T-helper 1 cell treated with Interleukin-12 subunit alpha and Interleukin-12 subunit beta and Interleukin-4 antibody, amounts not matched to agents 30 μg/mL and 1 μg/mL, for 36 hours (primary cell): ENCODE measurements around the gene GARNL3.

Source experiments
- H3K27ac Mint-ChIP-seq: one replicate; pipeline ENCODE4 v1.8.0; 2021; ENCODE audit warnings: mild to moderate bottlenecking, mixed read lengths
- H3K27me3 Mint-ChIP-seq: one replicate; pipeline ENCODE4 v1.8.0; 2021; ENCODE audit warnings: low read depth, mixed read lengths
- H3K36me3 Mint-ChIP-seq: one replicate; pipeline ENCODE4 v1.8.0; 2021; ENCODE audit warnings: low read depth, mixed read lengths
- H3K4me1 Mint-ChIP-seq: one replicate; pipeline ENCODE4 v1.8.0; 2021; ENCODE audit warnings: low read depth, mixed read lengths
- H3K4me3 Mint-ChIP-seq: one replicate; pipeline ENCODE4 v1.8.0; 2021; ENCODE audit warnings: mild to moderate bottlenecking, moderate library complexity, mixed read lengths
- H3K9me3 Mint-ChIP-seq: one replicate; pipeline ENCODE4 v1.8.0; 2021; ENCODE audit warnings: mixed read lengths

Gene GARNL3

GRCh38 chr9:127323393-127323792 lies 58.8 kb downstream of the GARNL3 start:
- Mint-ChIP-seq H3K4me1 (no peaks in the 10 kb centered on the region), H3K27ac (no peak overlapping the region), H3K9me3 (no peaks in the 10 kb centered on the region), H3K27me3 (peaks cover 43% of the 10 kb centered on the region), H3K4me3 (no peak overlapping the region), H3K36me3 (no peaks in the 10 kb centered on the region)

- Mint-ChIP-seq H3K9me3 (no peaks in the 10 kb centered on the region), H3K4me3 (no peak overlapping the region)
Measured at GRCh38 chr9:127330501-127330900, 65.9 kb downstream of the GARNL3 start.

GRCh38 chr9:127333221-127334064 lies 68.9 kb downstream of the GARNL3 start:
- H3K36me3 Mint-ChIP-seq, result no peaks in the 10 kb centered on the region
- H3K27me3 Mint-ChIP-seq, result peaks cover 15% of the 10 kb centered on the region
- no peaks in the 10 kb centered on the region for H3K4me1 Mint-ChIP-seq
- H3K9me3 Mint-ChIP-seq, result no peaks in the 10 kb centered on the region
- no peak overlapping the region for H3K4me3 Mint-ChIP-seq
- H3K27ac Mint-ChIP-seq, result no peak overlapping the region

More at GRCh38 chr9:127330501-127330900, 65.9 kb downstream of the GARNL3 start:
- H3K4me1 Mint-ChIP-seq, result no peaks in the 10 kb centered on the region
- H3K27me3 Mint-ChIP-seq, result peaks cover 22% of the 10 kb centered on the region
- no peak overlapping the region for H3K27ac Mint-ChIP-seq
- H3K36me3 Mint-ChIP-seq, result no peaks in the 10 kb centered on the region

GRCh38 chr9:127334725-127335124 lies 70.2 kb downstream of the GARNL3 start:
- H3K4me1 Mint-ChIP-seq, result no peaks in the 10 kb centered on the region

GRCh38 chr9:127336086-127336485 lies 71.5 kb downstream of the GARNL3 start:
- H3K9me3 Mint-ChIP-seq, result no peaks in the 10 kb centered on the region
- no peaks in the 10 kb centered on the region for H3K4me1 Mint-ChIP-seq
- no peak overlapping the region for H3K27ac Mint-ChIP-seq
- no peak overlapping the region for H3K4me3 Mint-ChIP-seq
- peaks cover 12% of the 10 kb centered on the region for H3K27me3 Mint-ChIP-seq
- H3K36me3 Mint-ChIP-seq, result no peaks in the 10 kb centered on the region

More at GRCh38 chr9:127334725-127335124, 70.2 kb downstream of the GARNL3 start:
- H3K4me3 Mint-ChIP-seq, result no peak overlapping the region
- no peaks in the 10 kb centered on the region for H3K36me3 Mint-ChIP-seq
- no peaks in the 10 kb centered on the region for H3K9me3 Mint-ChIP-seq
- no peak overlapping the region for H3K27ac Mint-ChIP-seq
- H3K27me3 Mint-ChIP-seq, result peaks cover 12% of the 10 kb centered on the region

GRCh38 chr9:127336506-127337352 lies 72.2 kb downstream of the GARNL3 start:
- Mint-ChIP-seq H3K9me3 (no peaks in the 10 kb centered on the region), H3K27me3 (peaks cover 11% of the 10 kb centered on the region), H3K27ac (no peak overlapping the region), H3K4me1 (no peaks in the 10 kb centered on the region), H3K4me3 (no peak overlapping the region), H3K36me3 (no peaks in the 10 kb centered on the region)

- no peak overlapping the region for H3K4me3 Mint-ChIP-seq
- H3K27me3 Mint-ChIP-seq, result peaks cover 12% of the 10 kb centered on the region
- H3K4me1 Mint-ChIP-seq, result no peaks in the 10 kb centered on the region
- no peaks in the 10 kb centered on the region for H3K9me3 Mint-ChIP-seq
- H3K36me3 Mint-ChIP-seq, result no peaks in the 10 kb centered on the region
- H3K27ac Mint-ChIP-seq, result no peak overlapping the region
Measured at GRCh38 chr9:127340721-127341120, 76.1 kb downstream of the GARNL3 start.

GRCh38 chr9:127341152-127341551 lies 76.6 kb downstream of the GARNL3 start:
- no peaks in the 10 kb centered on the region for H3K36me3 Mint-ChIP-seq
- H3K27ac Mint-ChIP-seq, result no peak overlapping the region
- peaks cover 12% of the 10 kb centered on the region for H3K27me3 Mint-ChIP-seq

GRCh38 chr9:127344368-127345000 lies 79.9 kb downstream of the GARNL3 start:
- no peaks in the 10 kb centered on the region for H3K4me1 Mint-ChIP-seq

More at GRCh38 chr9:127341152-127341551, 76.6 kb downstream of the GARNL3 start:
- H3K9me3 Mint-ChIP-seq, result no peaks in the 10 kb centered on the region
- H3K4me3 Mint-ChIP-seq, result no peak overlapping the region
- no peaks in the 10 kb centered on the region for H3K4me1 Mint-ChIP-seq

GRCh38 chr9:127345566-127345965 lies 81.0 kb downstream of the GARNL3 start:
- no peaks in the 10 kb centered on the region for H3K9me3 Mint-ChIP-seq
- H3K4me1 Mint-ChIP-seq, result no peaks in the 10 kb centered on the region
- H3K4me3 Mint-ChIP-seq, result no peak overlapping the region
- H3K27ac Mint-ChIP-seq, result no peak overlapping the region
- H3K27me3 Mint-ChIP-seq, result peaks cover 18% of the 10 kb centered on the region
- no peaks in the 10 kb centered on the region for H3K36me3 Mint-ChIP-seq

More at GRCh38 chr9:127344368-127345000, 79.9 kb downstream of the GARNL3 start:
- Mint-ChIP-seq H3K9me3 (no peaks in the 10 kb centered on the region), H3K27ac (no peak overlapping the region), H3K27me3 (peaks cover 15% of the 10 kb centered on the region), H3K36me3 (no peaks in the 10 kb centered on the region), H3K4me3 (no peak overlapping the region)

- no peaks in the 10 kb centered on the region for H3K36me3 Mint-ChIP-seq
- no peak overlapping the region for H3K4me3 Mint-ChIP-seq
- H3K4me1 Mint-ChIP-seq, result no peaks in the 10 kb centered on the region
- H3K27me3 Mint-ChIP-seq, result peaks cover 18% of the 10 kb centered on the region
- H3K9me3 Mint-ChIP-seq, result no peaks in the 10 kb centered on the region
- H3K27ac Mint-ChIP-seq, result no peak overlapping the region
Measured at GRCh38 chr9:127346584-127346983, 82.0 kb downstream of the GARNL3 start.

GRCh38 chr9:127347831-127348776 lies 83.5 kb downstream of the GARNL3 start:
- peaks cover 30% of the 10 kb centered on the region for H3K27me3 Mint-ChIP-seq
- no peaks in the 10 kb centered on the region for H3K36me3 Mint-ChIP-seq
- H3K9me3 Mint-ChIP-seq, result no peaks in the 10 kb centered on the region
- H3K27ac Mint-ChIP-seq, result no peak overlapping the region
- no peaks in the 10 kb centered on the region for H3K4me1 Mint-ChIP-seq
- no peak overlapping the region for H3K4me3 Mint-ChIP-seq

- Mint-ChIP-seq H3K4me3 (no peak overlapping the region), H3K4me1 (no peaks in the 10 kb centered on the region), H3K36me3 (no peaks in the 10 kb centered on the region), H3K27me3 (peaks cover 39% of the 10 kb centered on the region), H3K9me3 (no peaks in the 10 kb centered on the region), H3K27ac (no peak overlapping the region)
Measured at GRCh38 chr9:127349483-127350113, 85.0 kb downstream of the GARNL3 start.
